ENCODE measurements around the gene WDR70.
"Not testable (repeated sequence)": the region's sequence is repeated elsewhere in the genome, so short reads cannot be mapped to it uniquely, and the experiment has no call there.

- not testable (repeated sequence) for TF ChIP-seq POLR2AphosphoS5 (IDR thresholded peaks at IDR 0.05; ENCODE audit: low read depth, low read length); GABPA (IDR thresholded peaks at IDR 0.05; ENCODE audit: borderline replicate concordance, insufficient read depth, low read length); KDM1A (IDR thresholded peaks at IDR 0.05; ENCODE audit: borderline replicate concordance, low read length); MAFK (IDR thresholded peaks at IDR 0.05; ENCODE audit: low read depth, low read length); SP4 (IDR thresholded peaks at IDR 0.05; ENCODE audit: low read length)
Observed at GRCh38 chr5:37334754-37335153, 44.4 kb upstream of the WDR70 start.
